Prostate gland (tissue), 2 donors: ENCODE measurements around the gene CD302. TPM values are rescaled to one million over a fixed set of nuclear protein-coding genes. Genes with fewer than 3 reads are reported as not detected.
"Not testable (repeated sequence)": the region's sequence is repeated elsewhere in the genome, so short reads cannot be mapped to it uniquely, and the experiment has no call there.

Experiments
- DNase-seq: peaks from one replicate; pipeline ENCODE4 v3.0.0-alpha.2; 2019; ENCODE audit warnings: low spot score
- H3K27ac ChIP-seq, 2 donors: fragments of 200-600 bp; sonication (generic); 2 replicates each; pipeline ENCODE4 v1.5.1; 2017 to 2019
- H3K27me3 ChIP-seq: fragments of 200-600 bp; sonication (generic); replicated peaks from 2 replicates; pipeline ENCODE4 v1.5.1; 2019; ENCODE audit not compliant: insufficient read depth
- H3K36me3 ChIP-seq, 2 donors: fragments of 200-600 bp; sonication (generic); 1 replicate in 1 of 2; 2 replicates in 1 of 2; pipeline versions ENCODE4 v1.5.1 to v1.8.1; 2017 to 2019
- H3K4me1 ChIP-seq: fragments of 200-600 bp; sonication (generic); replicated peaks from 2 replicates; pipeline ENCODE4 v1.5.1; 2019
- H3K4me3 ChIP-seq, 2 donors: fragments of 200-600 bp; sonication (generic); 2 replicates each; pipeline ENCODE4 v1.5.1; 2017 to 2019
- H3K9me3 ChIP-seq: fragments of 200-600 bp; sonication (generic); 2 replicates; pipeline ENCODE4 v1.5.1; 2017
- POLR2A ChIP-seq: fragments of 450-650 bp; IDR thresholded peaks from one replicate; pipeline ENCODE4 v1.6.1; 2016; ENCODE audit warnings: antibody characterized with exemption, mild to moderate bottlenecking
- POLR2AphosphoS5 ChIP-seq: sonication (generic); formaldehyde crosslinking; IDR thresholded peaks from one replicate; pipeline ENCODE4 v1.6.1; 2017; ENCODE audit warnings: antibody characterized with exemption
- WGBS: methylation state at CpG from one replicate; pipeline ENCODE4 v1.1.5; 2018; 5-methylcytosine and 5-hydroxymethylcytosine counted together
- intact Hi-C: fragments of 100-400 bp; cut with DNase I; formaldehyde crosslinking; loops from one replicate; pipeline ENCODE4 v1.14.2; 2022
- total RNA-seq, 2 donors: library from RNA; depleted of rRNA; stranded (reverse); fragments of >200 nt; gene quantifications; one replicate each; pipeline ENCODE4 v1.1.0, GENCODE V29; 2016
- TF ChIP-seq, protein P1 (sequence below), 4 experiments: fragments of 200-600 bp in 2 of 4; fragments of 450-650 bp in 2 of 4; sonication (generic) in 2 of 4; IDR thresholded peaks; 1 replicate in 3 of 4; 2 replicates in 1 of 4; pipeline ENCODE4 v1.5.1; 2016 to 2019; ENCODE audit warnings: antibody characterized with exemption in 4 of 4, mild to moderate bottlenecking in 2 of 4, moderate library complexity in 2 of 4

CD302 gene
- total RNA-seq, 2 donors from 2014 or later, result 39.3 to 40.4 TPM

GRCh38 chr2:159748089-159748488, 49.9 kb downstream of the CD302 start:
- Histone ChIP-seq H3K27me3 (no peaks in the 10 kb centered on the region), H3K9me3 (no peaks in the 10 kb centered on the region), H3K27ac (no peak overlapping the region), H3K4me3 (no peak overlapping the region), H3K36me3 (no peaks in the 10 kb centered on the region), H3K4me1 (no peaks in the 10 kb centered on the region)
- TF ChIP-seq, protein P1, sequence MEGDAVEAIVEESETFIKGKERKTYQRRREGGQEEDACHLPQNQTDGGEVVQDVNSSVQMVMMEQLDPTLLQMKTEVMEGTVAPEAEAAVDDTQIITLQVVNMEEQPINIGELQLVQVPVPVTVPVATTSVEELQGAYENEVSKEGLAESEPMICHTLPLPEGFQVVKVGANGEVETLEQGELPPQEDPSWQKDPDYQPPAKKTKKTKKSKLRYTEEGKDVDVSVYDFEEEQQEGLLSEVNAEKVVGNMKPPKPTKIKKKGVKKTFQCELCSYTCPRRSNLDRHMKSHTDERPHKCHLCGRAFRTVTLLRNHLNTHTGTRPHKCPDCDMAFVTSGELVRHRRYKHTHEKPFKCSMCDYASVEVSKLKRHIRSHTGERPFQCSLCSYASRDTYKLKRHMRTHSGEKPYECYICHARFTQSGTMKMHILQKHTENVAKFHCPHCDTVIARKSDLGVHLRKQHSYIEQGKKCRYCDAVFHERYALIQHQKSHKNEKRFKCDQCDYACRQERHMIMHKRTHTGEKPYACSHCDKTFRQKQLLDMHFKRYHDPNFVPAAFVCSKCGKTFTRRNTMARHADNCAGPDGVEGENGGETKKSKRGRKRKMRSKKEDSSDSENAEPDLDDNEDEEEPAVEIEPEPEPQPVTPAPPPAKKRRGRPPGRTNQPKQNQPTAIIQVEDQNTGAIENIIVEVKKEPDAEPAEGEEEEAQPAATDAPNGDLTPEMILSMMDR (IDR thresholded peaks at IDR 0.05), result no peak
- TF ChIP-seq POLR2A, result no peak
- WGBS, result 98% methylated on average over 9 of the region's 9 CpGs
- intact Hi-C loops, result no loop called here
- DNase-seq, result no peak

GRCh38 chr2:159745237-159745636, 52.8 kb downstream of the CD302 start:
- H3K4me1 ChIP-seq, DNase-seq, H3K4me3 ChIP-seq, H3K36me3 ChIP-seq, H3K27me3 ChIP-seq, H3K27ac ChIP-seq, H3K9me3 ChIP-seq, intact Hi-C loops: not testable (repeated sequence)
- WGBS, result 95% methylated on average over 11 of the region's 11 CpGs

DNA sequence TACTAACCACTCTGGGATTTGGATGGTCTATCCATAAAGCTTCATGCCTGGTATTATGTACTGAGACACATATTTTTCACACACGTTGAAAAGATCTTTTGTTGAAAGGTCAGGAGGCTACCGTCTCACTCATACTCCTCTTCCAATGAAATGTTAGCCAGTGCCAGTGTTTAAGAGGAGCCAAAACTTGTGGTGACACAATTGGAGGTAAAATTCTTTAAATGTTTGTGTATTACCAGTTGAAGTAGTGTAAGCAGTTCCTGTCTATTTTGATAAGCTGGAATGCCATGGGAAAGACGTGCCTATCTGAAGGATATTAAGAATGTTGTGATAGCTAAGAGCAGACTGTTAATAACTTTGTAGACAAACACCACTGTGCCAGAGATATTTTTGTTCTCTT, 53.6 kb downstream of the CD302 start:
- TF ChIP-seq POLR2A (no peak), POLR2AphosphoS5 (no peak)
- TF ChIP-seq, protein P1 (IDR thresholded peaks at IDR 0.05), result no peak
- no peaks in the 10 kb centered on the region for H3K27me3 ChIP-seq
- H3K4me1 ChIP-seq, result no peaks in the 10 kb centered on the region
- intact Hi-C loops, result no loop called here
- DNase-seq, result no peak
- 56% methylated on average over 3 of the region's 3 CpGs for WGBS
- no peaks in the 10 kb centered on the region for H3K9me3 ChIP-seq
- H3K27ac ChIP-seq, result no peak overlapping the region
- no peaks in the 10 kb centered on the region for H3K36me3 ChIP-seq
- H3K4me3 ChIP-seq, result no peak overlapping the region

DNA sequence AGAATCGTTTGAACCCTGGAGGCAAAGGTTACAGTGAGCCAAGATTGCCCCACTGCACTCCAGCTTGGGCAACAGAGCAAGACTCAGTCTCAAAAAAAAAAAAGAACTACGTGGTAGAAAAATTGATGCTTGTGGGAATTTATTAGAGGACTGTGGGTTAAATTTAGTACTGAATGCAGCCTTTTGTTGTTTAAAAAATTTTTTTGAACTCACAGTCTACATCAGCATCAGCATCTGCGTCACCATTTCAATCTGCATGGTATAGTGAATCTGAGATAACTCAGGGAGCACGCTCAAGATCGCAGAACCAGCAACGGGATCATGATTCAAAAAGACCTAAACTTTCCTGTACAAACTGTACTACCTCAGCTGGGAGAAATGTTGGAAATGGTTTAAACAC, 55.2 kb downstream of the CD302 start:
- intact Hi-C loops, result no loop called here
- no peak for DNase-seq
- no peaks in the 10 kb centered on the region for H3K27me3 ChIP-seq
- 96% methylated on average over 6 of the region's 6 CpGs for WGBS
- H3K36me3 ChIP-seq, result no peaks in the 10 kb centered on the region
- no peaks in the 10 kb centered on the region for H3K9me3 ChIP-seq
- no peak overlapping the region for H3K4me3 ChIP-seq
- no peak overlapping the region for H3K27ac ChIP-seq
- TF ChIP-seq, protein P1 (IDR thresholded peaks at IDR 0.05), result no peak
- no peak for TF ChIP-seq POLR2AphosphoS5
- TF ChIP-seq POLR2A, result no peak
- no peaks in the 10 kb centered on the region for H3K4me1 ChIP-seq

DNA sequence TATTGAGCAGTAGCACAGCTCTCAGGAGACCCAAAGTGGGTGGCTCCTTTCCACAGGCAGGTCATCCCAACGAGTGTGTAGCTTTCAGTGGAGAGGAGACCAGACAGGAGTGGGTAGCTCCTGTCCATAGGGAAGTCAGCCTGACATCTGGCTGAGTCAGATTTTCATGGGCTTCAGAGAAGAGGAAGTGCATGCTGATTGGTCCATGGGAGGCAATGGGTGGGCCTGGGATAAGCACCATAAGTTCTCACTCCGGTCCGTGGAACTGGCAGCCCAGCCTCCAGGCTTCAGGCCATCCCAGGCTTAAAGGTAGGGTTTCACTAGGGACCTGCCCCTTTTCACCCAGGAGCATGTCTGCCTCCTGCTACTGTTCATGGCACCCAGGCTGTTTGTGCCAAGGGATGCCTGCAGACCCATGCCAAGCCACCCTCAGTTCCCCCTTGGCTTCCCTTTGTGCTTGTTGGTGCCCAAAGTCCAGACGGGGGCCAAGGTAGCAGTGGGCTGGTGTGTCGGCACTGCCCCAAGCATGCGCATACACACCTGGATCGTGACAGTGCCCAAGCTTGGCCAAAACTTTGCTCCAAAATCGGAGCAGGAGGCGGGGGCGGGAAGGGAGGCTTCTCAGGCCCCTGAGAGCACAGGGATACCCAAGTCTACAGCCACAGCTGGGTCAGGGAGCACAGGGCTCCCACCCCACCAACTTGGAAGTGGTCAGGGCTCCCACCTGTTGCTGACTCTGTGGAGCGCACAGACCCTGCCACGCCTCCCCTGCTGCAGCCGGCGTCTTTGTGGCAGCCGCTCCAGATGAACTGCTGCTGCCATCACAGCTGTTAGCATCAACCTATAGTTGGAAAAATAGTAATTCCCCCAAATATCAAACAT, 59.3 kb downstream of the CD302 start:
- Histone ChIP-seq H3K4me3 (no peak overlapping the region), H3K27me3 (no peaks in the 10 kb centered on the region), H3K36me3 (no peaks in the 10 kb centered on the region), H3K9me3 (no peaks in the 10 kb centered on the region), H3K27ac (no peak overlapping the region), H3K4me1 (no peaks in the 10 kb centered on the region)
- DNase-seq, result no peak
- intact Hi-C loops, result no loop called here
- TF ChIP-seq POLR2A, result no peak
- no peak for TF ChIP-seq POLR2AphosphoS5
- TF ChIP-seq, protein P1 (IDR thresholded peaks at IDR 0.05), result no peak
- 91% methylated on average over 14 of the region's 15 CpGs for WGBS
